ENCODE measurements around the gene PROK1.

PROK1 gene

DNA sequence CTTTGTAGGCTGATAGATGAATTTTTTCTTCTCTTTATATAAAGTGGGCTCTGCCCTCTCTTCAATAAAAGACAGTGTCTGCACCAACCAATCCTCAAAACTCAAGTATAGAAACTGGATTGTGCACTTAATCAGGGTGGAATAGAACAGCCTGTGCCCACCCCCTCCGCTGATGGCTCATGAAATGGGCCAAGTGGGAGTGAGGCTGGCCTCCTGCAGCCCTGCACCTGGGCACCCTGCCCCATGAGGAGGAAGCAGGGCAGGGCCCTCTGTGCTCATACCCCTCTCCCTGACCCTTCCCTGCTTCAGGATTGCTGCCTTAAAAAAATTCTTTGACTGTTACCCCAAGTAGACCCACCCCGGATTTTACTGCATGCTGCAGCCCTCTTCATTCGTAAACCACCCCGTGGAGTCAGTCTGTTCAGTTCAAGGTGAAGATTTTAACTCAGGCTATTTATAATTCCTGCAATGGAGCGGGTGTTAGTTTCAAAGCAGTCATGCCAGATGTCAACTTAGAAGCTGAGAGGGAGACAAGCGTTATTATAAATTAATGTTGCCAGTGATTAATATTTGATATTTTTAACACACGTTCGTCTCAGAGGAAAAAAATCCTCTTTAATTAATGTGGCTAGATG lies 15.8 kb downstream of the PROK1 start:
- DNase-seq: no peak

- DNase-seq: peak; percentile 17
Observed at GRCh38 chr1:110471131-110471530, 20.2 kb downstream of the PROK1 start.

DNA sequence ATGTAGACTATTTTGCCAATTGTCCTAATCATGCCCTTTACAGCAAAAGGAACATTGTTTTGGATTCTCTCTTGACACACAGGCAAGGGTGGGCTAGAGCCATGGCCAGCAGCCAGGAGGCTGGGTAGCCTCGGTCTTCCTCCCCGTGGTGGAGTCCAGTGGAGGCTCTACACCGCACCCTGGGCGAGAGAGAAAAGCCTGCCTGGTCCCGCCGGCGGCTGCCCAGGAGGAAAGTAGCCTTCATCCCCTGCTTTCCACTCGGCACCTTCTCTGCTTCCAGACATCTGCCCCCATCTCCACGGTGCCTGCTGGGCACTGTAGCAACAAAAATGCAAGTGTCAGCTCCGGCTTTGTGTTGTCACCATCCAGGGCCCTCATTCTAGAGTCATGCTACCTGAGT lies 21.6 kb downstream of the PROK1 start:
- no peak for DNase-seq

DNA sequence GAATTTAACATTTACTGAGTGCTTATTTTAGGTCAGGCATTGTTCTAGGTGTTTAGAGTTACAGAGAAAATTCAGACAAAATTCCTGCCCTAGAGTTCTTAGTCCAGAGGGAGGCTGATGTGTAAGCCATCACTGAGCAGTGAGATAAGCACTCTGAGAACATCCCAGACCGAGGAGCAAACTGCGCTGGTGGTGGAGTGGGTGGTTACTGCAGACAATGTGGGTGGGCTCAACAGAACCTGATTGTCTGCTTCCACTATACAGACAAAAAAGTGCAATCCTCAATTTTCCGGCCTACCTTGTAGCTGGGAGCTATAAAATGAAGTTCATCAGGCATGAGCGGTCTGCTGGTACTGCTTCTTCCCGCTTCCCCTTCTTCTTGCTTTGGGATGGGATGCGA lies 23.5 kb downstream of the PROK1 start:
- no peak for DNase-seq

- DNase-seq: peak; percentile 20
Observed at GRCh38 chr1:110475362-110476027, 24.5 kb downstream of the PROK1 start.

- DNase-seq: no peak
Observed at GRCh38 chr1:110476028-110476765, 25.2 kb downstream of the PROK1 start.

- DNase-seq: peak; percentile 82
Observed at GRCh38 chr1:110477041-110477440, 26.1 kb downstream of the PROK1 start.

GRCh38 chr1:110477445-110477957 lies 26.6 kb downstream of the PROK1 start:
- peak; percentile 57 for DNase-seq

DNA sequence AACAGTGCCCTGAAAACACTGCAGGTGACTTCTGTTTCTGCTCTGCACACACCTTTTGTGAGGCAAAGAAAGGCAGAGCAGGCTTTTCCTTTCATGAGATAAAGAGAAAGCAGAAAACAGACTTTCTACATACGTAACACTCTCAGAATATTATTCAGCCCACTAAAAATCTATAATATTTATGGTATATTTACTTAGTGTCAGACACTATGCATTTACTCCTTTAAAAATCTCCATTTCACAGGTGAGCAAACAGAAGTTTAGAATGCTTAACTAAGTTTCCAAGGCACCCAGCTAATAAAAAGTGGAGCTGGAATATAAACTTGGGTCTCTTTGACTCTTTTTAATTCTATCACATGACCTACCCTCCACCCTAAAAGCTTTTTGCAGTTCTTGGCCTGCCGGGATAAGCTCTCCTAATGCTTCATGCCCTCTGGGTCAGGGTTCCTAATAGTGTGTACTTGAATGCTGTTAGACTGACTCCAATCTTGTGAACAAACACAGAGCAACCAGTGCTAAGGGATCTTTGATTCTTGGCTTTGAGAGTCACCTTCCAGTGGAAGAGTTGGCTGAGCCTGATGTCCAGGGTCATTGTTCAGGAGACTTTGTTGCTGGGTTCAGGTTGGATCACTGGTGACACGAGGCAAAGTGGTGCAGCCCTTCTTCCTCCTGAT lies 27.2 kb downstream of the PROK1 start:
- DNase-seq: no peak

GRCh38 chr1:110478886-110479285 lies 27.9 kb downstream of the PROK1 start:
- no peak for DNase-seq

DNA sequence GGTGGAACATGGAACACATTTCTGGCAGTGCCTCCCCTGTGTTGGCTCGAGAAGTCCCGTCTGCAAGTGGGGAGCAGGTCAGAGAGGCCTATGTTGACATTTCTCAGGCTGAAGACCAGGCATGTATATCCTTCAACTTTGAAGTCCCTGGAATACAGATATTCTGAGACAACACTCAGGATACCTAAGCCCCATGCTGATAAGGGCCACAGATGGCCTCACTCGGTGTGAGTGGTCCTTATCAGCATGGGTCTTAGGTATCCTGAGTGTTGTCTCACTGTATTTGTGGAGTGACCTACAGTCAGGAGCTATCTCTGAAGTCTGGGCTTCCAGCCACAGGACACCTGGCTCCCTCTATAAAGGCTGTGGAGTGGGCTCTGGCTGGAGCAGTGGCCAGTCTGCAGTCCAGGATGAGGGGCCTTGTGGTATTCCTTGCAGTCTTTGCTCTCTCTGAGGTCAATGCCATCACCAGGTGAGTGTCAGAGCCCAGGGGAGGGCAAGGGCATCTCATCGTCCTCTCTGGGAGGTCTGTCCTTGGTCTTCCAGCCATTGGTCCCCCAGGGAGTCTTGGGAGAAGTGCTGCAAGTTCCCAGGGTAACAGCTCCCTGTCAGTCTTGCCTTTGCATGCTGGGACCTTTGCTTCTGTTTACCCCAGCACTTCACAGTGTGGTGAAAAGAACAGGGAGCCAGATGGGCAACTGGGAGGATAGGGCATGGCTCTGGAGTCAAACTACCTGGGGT lies 29.6 kb downstream of the PROK1 start:
- no peak for DNase-seq

DNA sequence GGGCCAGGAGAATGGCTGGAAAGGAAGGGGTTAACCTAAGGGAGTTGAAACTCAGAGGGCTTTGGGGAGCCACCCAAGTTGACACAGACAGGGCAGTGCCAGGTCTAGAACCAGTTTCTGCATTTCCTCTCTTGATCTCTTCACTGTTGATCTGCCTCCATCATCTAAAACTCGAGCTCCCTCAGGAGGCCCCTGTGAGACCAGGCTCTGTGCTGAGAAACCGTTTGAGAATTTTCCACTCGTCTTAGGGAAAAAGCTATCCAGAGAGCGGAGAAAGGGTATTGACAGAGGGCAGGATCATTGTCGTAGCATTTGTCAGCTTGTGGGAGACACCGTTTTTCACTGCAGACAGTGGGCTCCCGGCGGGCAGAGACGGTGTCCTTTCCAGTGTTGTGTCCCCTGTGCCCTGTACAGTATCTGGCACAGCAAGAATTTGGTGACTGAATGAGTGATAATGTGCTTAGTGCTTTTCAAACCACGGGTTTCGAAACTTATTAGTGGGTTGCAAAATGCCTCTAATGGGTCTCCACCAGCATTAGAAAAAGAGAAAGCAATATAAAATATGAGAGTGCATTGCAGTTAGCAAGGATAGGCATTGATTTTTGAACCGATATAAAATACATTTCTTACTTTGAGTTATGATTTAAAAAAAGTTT lies 31.1 kb downstream of the PROK1 start:
- DNase-seq: no peak

GRCh38 chr1:110482662-110483307 lies 31.8 kb downstream of the PROK1 start:
- no peak for DNase-seq

DNA sequence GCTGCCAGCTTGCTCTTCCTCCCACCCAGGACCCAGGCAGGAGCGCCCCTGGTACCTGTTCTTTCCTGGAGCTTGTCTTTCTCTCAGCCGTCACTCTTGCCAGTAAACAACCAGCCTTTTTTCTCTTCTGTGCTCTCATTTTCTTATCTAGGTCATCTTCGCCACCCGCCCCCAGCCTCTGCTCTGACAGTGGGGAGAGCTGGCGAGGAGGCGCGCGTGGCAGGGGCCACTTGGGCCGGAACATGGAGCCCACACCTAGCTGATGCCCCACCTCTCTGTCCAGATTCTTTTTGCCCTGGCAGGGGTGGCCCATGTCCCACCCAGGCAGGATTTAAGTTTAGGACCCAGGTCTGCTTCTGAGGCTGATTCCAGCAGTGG lies 32.3 kb downstream of the PROK1 start:
- no peak for DNase-seq

DNA sequence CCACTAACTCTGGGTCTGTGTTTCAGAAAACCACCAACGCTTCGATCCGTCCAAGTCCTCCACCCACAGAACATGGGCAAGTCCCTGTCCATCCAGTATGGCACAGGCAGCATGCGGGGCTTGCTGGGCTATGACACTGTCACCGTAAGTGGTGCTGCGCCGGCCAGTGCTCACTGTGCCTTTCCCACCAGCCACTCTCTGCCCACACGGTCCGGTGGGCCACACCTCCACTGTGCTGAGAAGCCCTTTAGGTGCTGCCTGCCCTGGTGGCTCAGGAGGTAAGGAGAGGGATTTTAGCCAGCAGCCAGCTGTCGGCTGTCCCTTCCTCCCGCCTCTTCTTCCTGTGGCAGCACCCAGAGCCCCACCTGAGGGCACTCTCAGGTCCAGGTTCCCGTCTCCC lies 33.9 kb downstream of the PROK1 start:
- no peak for DNase-seq

GRCh38 chr1:110485725-110486124 lies 34.8 kb downstream of the PROK1 start:
- DNase-seq: no peak

- no peak for DNase-seq
Observed at GRCh38 chr1:110487726-110488125, 36.8 kb downstream of the PROK1 start.

DNA sequence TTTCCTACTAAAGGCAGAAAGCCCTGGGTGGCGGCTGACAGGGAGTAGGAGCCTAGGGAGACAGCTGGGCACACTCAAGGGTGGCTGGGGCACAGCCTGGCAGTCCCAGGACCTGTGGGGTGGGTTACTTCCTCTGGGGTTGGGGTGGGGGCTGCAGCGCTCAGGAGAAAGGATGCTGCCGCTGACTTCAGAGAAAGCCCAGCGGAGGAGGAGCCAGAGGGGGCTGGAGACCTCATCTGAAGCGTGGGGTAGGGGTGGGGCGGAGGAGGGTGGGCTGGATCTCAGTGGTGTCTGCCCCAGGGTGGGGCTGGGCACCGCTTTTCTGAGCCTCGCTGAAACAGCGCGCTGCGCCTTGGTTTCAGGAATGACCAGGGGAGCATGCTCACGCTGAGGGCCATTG lies 37.2 kb downstream of the PROK1 start:
- no peak for DNase-seq

GRCh38 chr1:110488867-110489266 lies 37.9 kb downstream of the PROK1 start:
- no peak for DNase-seq

DNA sequence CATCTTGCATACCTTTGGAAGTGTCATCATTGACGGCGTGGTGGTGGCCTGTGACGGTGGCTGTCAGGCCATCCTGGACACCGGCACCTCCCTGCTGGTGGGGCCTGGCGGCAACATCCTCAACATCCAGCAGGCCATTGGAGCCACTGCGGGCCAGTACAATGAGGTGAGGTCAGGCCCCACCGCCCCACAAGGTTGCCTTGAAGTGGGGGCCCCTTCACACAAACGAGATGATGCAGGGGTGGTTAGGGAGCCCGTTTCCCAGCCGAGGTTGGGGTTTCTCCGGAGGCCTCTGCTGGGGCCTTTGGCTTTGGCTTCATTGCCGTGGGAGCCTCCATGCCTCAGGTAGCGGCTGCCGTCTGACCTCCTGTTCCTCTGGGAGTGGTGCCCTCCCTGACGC lies 38.5 kb downstream of the PROK1 start:
- no peak for DNase-seq

- no peak for DNase-seq
Observed at GRCh38 chr1:110489973-110490542, 39.1 kb downstream of the PROK1 start.

All from DMS53 (cell line).